Measurements from ENCODE around the gene CHIC2.

GRCh38 chr4:54101190-54102041, 37.0 kb upstream of the CHIC2 start:
- peak; percentile 86 for TF ChIP-seq EZH2 (IDR thresholded peaks at IDR 0.05; ENCODE audit: low read length, missing control alignments)
- TF ChIP-seq, protein P1, sequence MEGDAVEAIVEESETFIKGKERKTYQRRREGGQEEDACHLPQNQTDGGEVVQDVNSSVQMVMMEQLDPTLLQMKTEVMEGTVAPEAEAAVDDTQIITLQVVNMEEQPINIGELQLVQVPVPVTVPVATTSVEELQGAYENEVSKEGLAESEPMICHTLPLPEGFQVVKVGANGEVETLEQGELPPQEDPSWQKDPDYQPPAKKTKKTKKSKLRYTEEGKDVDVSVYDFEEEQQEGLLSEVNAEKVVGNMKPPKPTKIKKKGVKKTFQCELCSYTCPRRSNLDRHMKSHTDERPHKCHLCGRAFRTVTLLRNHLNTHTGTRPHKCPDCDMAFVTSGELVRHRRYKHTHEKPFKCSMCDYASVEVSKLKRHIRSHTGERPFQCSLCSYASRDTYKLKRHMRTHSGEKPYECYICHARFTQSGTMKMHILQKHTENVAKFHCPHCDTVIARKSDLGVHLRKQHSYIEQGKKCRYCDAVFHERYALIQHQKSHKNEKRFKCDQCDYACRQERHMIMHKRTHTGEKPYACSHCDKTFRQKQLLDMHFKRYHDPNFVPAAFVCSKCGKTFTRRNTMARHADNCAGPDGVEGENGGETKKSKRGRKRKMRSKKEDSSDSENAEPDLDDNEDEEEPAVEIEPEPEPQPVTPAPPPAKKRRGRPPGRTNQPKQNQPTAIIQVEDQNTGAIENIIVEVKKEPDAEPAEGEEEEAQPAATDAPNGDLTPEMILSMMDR (conservative IDR thresholded peaks at IDR 0.05 in 1 of 2, IDR thresholded peaks at IDR 0.05 in 1 of 2; ENCODE audit: low read depth in 1 of 2, low read length in 2 of 2): no peak

Data from fibroblast of lung (primary cell).